ENCODE data around the gene NEURL4. TPM values are rescaled to one million over a fixed set of nuclear protein-coding genes. Genes with fewer than 3 reads are reported as not detected.

The NEURL4 gene
- total and polyA plus RNA-seq, 4 donors = 0.76 to 14.2 (median 7.3) TPM

DNA sequence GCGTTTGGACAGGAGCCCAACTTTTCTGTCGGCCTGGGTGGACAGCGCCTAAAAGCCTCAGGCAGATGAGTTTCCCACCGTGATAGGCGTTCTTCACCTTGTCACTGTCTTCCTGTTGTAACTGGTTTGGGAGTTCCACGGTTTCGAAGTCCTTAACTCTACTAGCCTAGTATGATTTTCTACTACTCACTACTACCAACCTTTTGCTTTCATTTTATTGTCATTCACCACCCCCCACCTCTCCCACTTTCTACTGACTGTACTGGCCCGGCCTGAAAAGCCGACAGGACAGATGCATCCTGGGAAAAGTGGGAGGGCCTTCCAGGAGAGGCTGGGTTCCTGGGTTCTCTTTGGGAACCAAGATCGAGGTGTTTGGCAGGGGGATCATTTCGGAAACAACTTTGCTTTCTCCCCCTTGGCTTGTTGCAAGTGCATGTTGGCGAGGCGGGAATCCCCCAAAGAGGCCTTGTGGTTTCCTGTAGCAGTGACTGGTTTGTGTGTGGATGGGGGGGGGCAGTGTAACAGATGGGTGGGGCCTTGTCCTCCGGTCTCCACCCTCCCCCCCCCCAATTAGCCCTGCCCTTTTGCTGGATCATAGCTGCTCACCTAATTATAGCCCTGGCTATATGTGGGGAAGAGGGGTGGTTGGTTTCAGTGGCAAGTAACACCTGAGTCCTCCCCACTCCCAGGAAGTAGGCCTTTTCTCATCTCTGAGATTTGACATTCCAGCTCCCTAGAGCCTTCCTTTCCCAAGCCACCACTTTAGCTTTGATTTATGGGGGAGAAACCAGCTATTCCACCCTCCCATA, 20.3 kb downstream of the NEURL4 start:
- peaks cover 8 to 39% (median 28%) of the 10 kb centered on the region in 4 donors for H3K4me1 ChIP-seq (ENCODE audit: control insufficient read depth in 4 of 4, insufficient read depth in 4 of 4, low read length in 3 of 4)
- TF ChIP-seq, protein P1, sequence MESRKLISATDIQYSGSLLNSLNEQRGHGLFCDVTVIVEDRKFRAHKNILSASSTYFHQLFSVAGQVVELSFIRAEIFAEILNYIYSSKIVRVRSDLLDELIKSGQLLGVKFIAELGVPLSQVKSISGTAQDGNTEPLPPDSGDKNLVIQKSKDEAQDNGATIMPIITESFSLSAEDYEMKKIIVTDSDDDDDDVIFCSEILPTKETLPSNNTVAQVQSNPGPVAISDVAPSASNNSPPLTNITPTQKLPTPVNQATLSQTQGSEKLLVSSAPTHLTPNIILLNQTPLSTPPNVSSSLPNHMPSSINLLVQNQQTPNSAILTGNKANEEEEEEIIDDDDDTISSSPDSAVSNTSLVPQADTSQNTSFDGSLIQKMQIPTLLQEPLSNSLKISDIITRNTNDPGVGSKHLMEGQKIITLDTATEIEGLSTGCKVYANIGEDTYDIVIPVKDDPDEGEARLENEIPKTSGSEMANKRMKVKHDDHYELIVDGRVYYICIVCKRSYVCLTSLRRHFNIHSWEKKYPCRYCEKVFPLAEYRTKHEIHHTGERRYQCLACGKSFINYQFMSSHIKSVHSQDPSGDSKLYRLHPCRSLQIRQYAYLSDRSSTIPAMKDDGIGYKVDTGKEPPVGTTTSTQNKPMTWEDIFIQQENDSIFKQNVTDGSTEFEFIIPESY (IDR thresholded peaks at IDR 0.05) = peak; percentile 27
- TF ChIP-seq, protein P2, sequence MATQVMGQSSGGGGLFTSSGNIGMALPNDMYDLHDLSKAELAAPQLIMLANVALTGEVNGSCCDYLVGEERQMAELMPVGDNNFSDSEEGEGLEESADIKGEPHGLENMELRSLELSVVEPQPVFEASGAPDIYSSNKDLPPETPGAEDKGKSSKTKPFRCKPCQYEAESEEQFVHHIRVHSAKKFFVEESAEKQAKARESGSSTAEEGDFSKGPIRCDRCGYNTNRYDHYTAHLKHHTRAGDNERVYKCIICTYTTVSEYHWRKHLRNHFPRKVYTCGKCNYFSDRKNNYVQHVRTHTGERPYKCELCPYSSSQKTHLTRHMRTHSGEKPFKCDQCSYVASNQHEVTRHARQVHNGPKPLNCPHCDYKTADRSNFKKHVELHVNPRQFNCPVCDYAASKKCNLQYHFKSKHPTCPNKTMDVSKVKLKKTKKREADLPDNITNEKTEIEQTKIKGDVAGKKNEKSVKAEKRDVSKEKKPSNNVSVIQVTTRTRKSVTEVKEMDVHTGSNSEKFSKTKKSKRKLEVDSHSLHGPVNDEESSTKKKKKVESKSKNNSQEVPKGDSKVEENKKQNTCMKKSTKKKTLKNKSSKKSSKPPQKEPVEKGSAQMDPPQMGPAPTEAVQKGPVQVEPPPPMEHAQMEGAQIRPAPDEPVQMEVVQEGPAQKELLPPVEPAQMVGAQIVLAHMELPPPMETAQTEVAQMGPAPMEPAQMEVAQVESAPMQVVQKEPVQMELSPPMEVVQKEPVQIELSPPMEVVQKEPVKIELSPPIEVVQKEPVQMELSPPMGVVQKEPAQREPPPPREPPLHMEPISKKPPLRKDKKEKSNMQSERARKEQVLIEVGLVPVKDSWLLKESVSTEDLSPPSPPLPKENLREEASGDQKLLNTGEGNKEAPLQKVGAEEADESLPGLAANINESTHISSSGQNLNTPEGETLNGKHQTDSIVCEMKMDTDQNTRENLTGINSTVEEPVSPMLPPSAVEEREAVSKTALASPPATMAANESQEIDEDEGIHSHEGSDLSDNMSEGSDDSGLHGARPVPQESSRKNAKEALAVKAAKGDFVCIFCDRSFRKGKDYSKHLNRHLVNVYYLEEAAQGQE (IDR thresholded peaks at IDR 0.05) = peak; percentile 85
- no peak for TF ChIP-seq HNF4G (IDR thresholded peaks at IDR 0.05)
- TF ChIP-seq GABPA (IDR thresholded peaks at IDR 0.05 in 1 of 2, conservative IDR thresholded peaks at IDR 0.05 in 1 of 2) = peak in 1 of 2 donors; percentile 68
- TF ChIP-seq FOXA1 (IDR thresholded peaks at IDR 0.05) = no peak
- TF ChIP-seq SP1 (IDR thresholded peaks at IDR 0.05) = peak; percentile 53
- peak; percentile 57 for TF ChIP-seq YY1 (IDR thresholded peaks at IDR 0.05)
- H3K9me3 ChIP-seq (ENCODE audit: control insufficient read depth in 4 of 4, low read length in 3 of 4) = no peaks in the 10 kb centered on the region
- peak overlapping the region; percentile 96 to 99 for H3K27ac ChIP-seq (ENCODE audit: low read depth in 1 of 2, low read length in 2 of 2)
- H3K9ac ChIP-seq (ENCODE audit: low read depth in 1 of 2, low read length in 2 of 2) = peak overlapping the region; percentile 83 to 96
- peak; percentile 84 for DNase-seq (ENCODE audit: low spot score)
- H3K4me3 ChIP-seq (ENCODE audit: low read depth in 1 of 3, low read length in 3 of 3) = peak overlapping the region; percentile 92 to 95 (median 93)
- H3K27me3 ChIP-seq (ENCODE audit: control insufficient read depth in 4 of 4, insufficient read depth in 4 of 4, low read length in 3 of 4) = no peaks in the 10 kb centered on the region
- 4% methylated on average over 14 of the region's 14 CpGs for WGBS
- peaks cover 16 to 39% (median 35%) of the 10 kb centered on the region in 4 donors for H3K36me3 ChIP-seq (ENCODE audit: control insufficient read depth in 4 of 4, insufficient read depth in 3 of 4, low read depth in 1 of 4, low read length in 3 of 4)

DNA sequence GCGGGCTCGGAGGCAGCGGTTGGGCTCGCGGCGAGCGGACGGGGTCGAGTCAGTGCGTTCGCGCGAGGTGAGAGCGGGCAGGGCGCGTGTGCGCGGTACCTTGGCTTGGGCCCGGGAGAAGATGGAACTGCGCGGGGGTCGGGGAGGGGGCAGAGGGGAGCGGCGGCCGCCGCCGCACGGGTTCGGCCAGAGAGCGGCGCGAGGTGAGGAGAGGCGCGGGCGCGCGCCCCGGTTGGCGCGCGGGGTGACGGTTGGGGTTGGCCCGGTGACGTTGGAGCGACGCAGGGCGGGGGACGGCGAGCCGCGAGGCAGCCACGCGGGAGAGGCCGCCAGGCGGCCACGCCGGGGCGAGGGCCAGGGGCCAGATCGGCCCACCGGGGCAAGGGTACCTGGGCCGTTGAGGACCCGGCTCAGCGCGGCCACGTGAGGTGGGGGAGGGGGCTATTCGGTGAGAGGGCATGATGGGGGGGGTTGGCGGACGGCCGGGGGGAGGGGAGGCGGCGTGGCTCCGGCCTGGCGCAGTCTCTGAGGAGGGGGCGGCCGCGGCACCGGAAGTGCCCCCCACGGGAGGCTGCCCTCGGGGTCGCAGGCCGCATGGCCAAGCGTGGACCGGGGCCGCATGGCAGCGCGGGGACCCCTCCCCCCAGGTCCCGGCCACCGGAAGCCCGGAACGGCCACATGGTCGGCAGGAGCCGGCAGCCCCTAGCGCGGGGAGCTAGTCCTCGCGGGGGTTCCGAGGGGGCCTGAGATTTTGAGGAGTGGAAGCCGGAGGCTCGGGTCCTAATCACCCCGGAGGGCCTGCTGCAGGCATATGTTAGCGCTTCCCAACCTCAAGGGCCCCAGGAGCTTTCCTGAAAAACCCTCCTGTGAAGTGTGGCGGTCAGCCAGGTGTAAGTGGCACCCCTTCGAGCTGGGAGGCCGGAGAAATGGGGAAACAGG, 21.2 kb downstream of the NEURL4 start:
- Histone ChIP-seq H3K27me3 (ENCODE audit: control insufficient read depth in 4 of 4, insufficient read depth in 4 of 4, low read length in 3 of 4) (no peaks in the 10 kb centered on the region), H3K27ac (ENCODE audit: low read depth in 1 of 2, low read length in 2 of 2) (peak overlapping the region; percentile 96 to 99), H3K36me3 (ENCODE audit: control insufficient read depth in 4 of 4, insufficient read depth in 3 of 4, low read depth in 1 of 4, low read length in 3 of 4) (peaks cover 16 to 31% (median 28%) of the 10 kb centered on the region in 4 donors), H3K9ac (ENCODE audit: low read depth in 1 of 2, low read length in 2 of 2) (peak overlapping the region; percentile 83 to 96), H3K9me3 (ENCODE audit: control insufficient read depth in 4 of 4, low read length in 3 of 4) (no peaks in the 10 kb centered on the region), H3K4me1 (ENCODE audit: control insufficient read depth in 4 of 4, insufficient read depth in 4 of 4, low read length in 3 of 4) (peaks cover 7 to 33% (median 21%) of the 10 kb centered on the region in 4 donors), H3K4me3 (ENCODE audit: low read depth in 1 of 3, low read length in 3 of 3) (peak overlapping the region; percentile 92 to 95 (median 93))
- WGBS = under 1% methylated on average over 104 of the region's 104 CpGs
- no peak for TF ChIP-seq FOXA2 (IDR thresholded peaks at IDR 0.05)
- TF ChIP-seq TAF1 (conservative IDR thresholded peaks at IDR 0.05) = no peak
- TF ChIP-seq HNF4G (IDR thresholded peaks at IDR 0.05) = no peak
- TF ChIP-seq JUND (IDR thresholded peaks at IDR 0.05) = no peak
- DNase-seq (ENCODE audit: low spot score) = peak; percentile 59

Measured in liver (tissue), 9 donors.